Naive thymus-derived CD4-positive, alpha-beta T cell (primary cell): Measurements from ENCODE around the gene MYRF. TPM values are rescaled to one million over a fixed set of nuclear protein-coding genes. Genes with fewer than 3 reads are reported as not detected.

ENCODE experiments used
- ATAC-seq: fragments of 150-1000 bp; cut with Tn5 transposase; 2 replicates; pipeline ENCODE4 v1.10.0; 2021; ENCODE audit warnings: mild to moderate bottlenecking, moderate library complexity
- CTCF ChIA-PET: fragments of 350-600 bp; sonication (Branson Sonifier 250); formaldehyde crosslinking; loops from one replicate; lab custom pipeline; 2021; ENCODE audit warnings: antibody characterized with exemption; lab: Charles Lee
- POLR2A ChIA-PET: fragments of 350-600 bp; sonication (Branson Sonifier 250); formaldehyde crosslinking; loops from one replicate; lab custom pipeline; 2021; ENCODE audit warnings: antibody characterized with exemption, inconsistent platforms; lab: Charles Lee
- DNase-seq, 9 donors: peaks; one replicate each; pipeline versions ENCODE4 v3.0.0 to v3.0.0-alpha.2; 2020 to 2022; ENCODE audit warnings: mixed read lengths in 1 of 9
- H3K27ac ChIP-seq: one replicate; pipeline ENCODE4 v1.7.0; 2013; ENCODE audit warnings: mild to moderate bottlenecking, low read depth, low read length, moderate library complexity
- H3K27me3 ChIP-seq, 2 donors: one replicate each; pipeline ENCODE4 v1.7.0; 2013; ENCODE audit warnings: low read length in 2 of 2, mild to moderate bottlenecking in 2 of 2, moderate library complexity in 2 of 2; ENCODE audit not compliant: control insufficient read depth in 2 of 2, insufficient read depth in 2 of 2
- H3K36me3 ChIP-seq, 3 experiments: 1 replicate in 2 of 3; 2 replicates in 1 of 3; pipeline ENCODE4 v1.7.0; 2013; ENCODE audit warnings: low read length in 3 of 3, mild to moderate bottlenecking in 3 of 3, moderate library complexity in 1 of 3; ENCODE audit not compliant: insufficient read depth in 3 of 3, control insufficient read depth in 2 of 3
- H3K4me1 ChIP-seq, 2 donors: one replicate each; pipeline ENCODE4 v1.7.0; 2013; ENCODE audit warnings: low read length in 2 of 2, mild to moderate bottlenecking in 2 of 2, moderate library complexity in 1 of 2; ENCODE audit not compliant: control insufficient read depth in 2 of 2, insufficient read depth in 2 of 2
- H3K4me3 ChIP-seq: 2 replicates; pipeline ENCODE4 v1.7.0; 2013; ENCODE audit warnings: mild to moderate bottlenecking, low read length
- H3K9me3 ChIP-seq, 3 experiments: 1 replicate in 2 of 3; 2 replicates in 1 of 3; pipeline ENCODE4 v1.7.0; 2013; ENCODE audit warnings: low read length in 3 of 3; ENCODE audit not compliant: control insufficient read depth in 2 of 3
- H3K27ac Mint-ChIP-seq, 9 donors: one replicate each; pipeline ENCODE4 v1.8.0; 2020 to 2022; ENCODE audit warnings: mixed read lengths in 9 of 9, mild to moderate bottlenecking in 8 of 9, moderate library complexity in 5 of 9, inconsistent platforms in 2 of 9
- H3K27me3 Mint-ChIP-seq, 5 donors: one replicate each; pipeline ENCODE4 v1.8.0; 2021 to 2022; ENCODE audit warnings: mixed read lengths in 5 of 5, mild to moderate bottlenecking in 1 of 5
- H3K36me3 Mint-ChIP-seq, 5 donors: one replicate each; pipeline ENCODE4 v1.8.0; 2020 to 2022; ENCODE audit warnings: mixed read lengths in 5 of 5, mild to moderate bottlenecking in 3 of 5, inconsistent platforms in 1 of 5
- H3K4me1 Mint-ChIP-seq, 7 donors: one replicate each; pipeline ENCODE4 v1.8.0; 2020 to 2022; ENCODE audit warnings: mixed read lengths in 7 of 7, mild to moderate bottlenecking in 3 of 7, inconsistent platforms in 1 of 7
- H3K4me3 Mint-ChIP-seq, 10 donors: one replicate each; pipeline ENCODE4 v1.8.0; 2020 to 2022; ENCODE audit warnings: mild to moderate bottlenecking in 10 of 10, mixed read lengths in 10 of 10, moderate library complexity in 6 of 10, inconsistent platforms in 2 of 10
- H3K9me3 Mint-ChIP-seq, 11 donors: one replicate each; pipeline ENCODE4 v1.8.0; 2020 to 2022; ENCODE audit warnings: mixed read lengths in 11 of 11, mild to moderate bottlenecking in 4 of 11, inconsistent platforms in 1 of 11, moderate library complexity in 1 of 11
- intact Hi-C, 2 donors: fragments of 100-400 bp; cut with micrococcal nuclease; formaldehyde crosslinking; loops; one replicate each; pipeline ENCODE4 v1.15.1; 2023
- polyA plus RNA-seq, 2 donors: library from polyadenylated mRNA; unstranded; fragments of 300-500 nt; fragmentation: Illumina TruSeq; gene quantifications; one replicate each; pipeline ENCODE4 v1.2.3, GENCODE V29; 2021
- total RNA-seq, 6 experiments: library from RNA in 5 of 6; stranded (reverse) in 5 of 6; gene quantifications; 1 replicate in 5 of 6; 2 replicates in 1 of 6; pipeline ENCODE4 v1.2.3 and lab custom pipeline; 2021 to 2026

Gene MYRF
- total and polyA plus RNA-seq, 7 experiments from 2014 or later, result 0.19 to 1.5 (median 0.36) TPM; not detected in 1

- POLR2A ChIA-PET, result interaction anchor here (1.1 kb wide), 1 partner anchor 329 kb away, joined by 3 read pairs; no protein-coding TSS in a partner anchor
- no peaks in the 10 kb centered on the region for H3K9me3 ChIP-seq
- Mint-ChIP-seq H3K9me3 (no peaks in the 10 kb centered on the region), H3K4me3 (peak overlapping the region; percentile 39 to 99 (median 94)), H3K27ac (peak overlapping the region in 7 of 9 donors; percentile 22 to 100 (median 89)), H3K36me3 (peaks cover 0 to 26% (median 6%) of the 10 kb centered on the region in 5 donors), H3K4me1 (peaks cover 14 to 63% (median 34%) of the 10 kb centered on the region in 7 donors), H3K27me3 (no peaks in the 10 kb centered on the region)
- ATAC-seq (no peak), DNase-seq (no peak)
- intact Hi-C loops, result loop anchor here (2.0 to 5.0 kb wide), 5 partner anchors 47 to 933 kb away; partner anchors contain the start of genes FADS3 (in 1 of the 2), FTH1 (in 1 of the 2), HNRNPUL2 (in 1 of the 2) and PRPF19 (in 1 of the 2)
- no peaks in the 10 kb centered on the region for H3K27me3 ChIP-seq
- H3K27ac ChIP-seq, result no peak overlapping the region
- CTCF ChIA-PET, result interaction anchor here (1.3 kb wide), 1 partner anchor 154 kb away, joined by 3 read pairs; no protein-coding TSS in a partner anchor
- H3K4me3 ChIP-seq, result no peak overlapping the region
- peaks cover 0 to 24% (median 8%) of the 10 kb centered on the region in 3 experiments for H3K36me3 ChIP-seq
- peaks cover 9 to 14% of the 10 kb centered on the region in 2 donors for H3K4me1 ChIP-seq
Observed at GRCh38 chr11:61793829-61794204, 41.4 kb downstream of the MYRF start.

DNA sequence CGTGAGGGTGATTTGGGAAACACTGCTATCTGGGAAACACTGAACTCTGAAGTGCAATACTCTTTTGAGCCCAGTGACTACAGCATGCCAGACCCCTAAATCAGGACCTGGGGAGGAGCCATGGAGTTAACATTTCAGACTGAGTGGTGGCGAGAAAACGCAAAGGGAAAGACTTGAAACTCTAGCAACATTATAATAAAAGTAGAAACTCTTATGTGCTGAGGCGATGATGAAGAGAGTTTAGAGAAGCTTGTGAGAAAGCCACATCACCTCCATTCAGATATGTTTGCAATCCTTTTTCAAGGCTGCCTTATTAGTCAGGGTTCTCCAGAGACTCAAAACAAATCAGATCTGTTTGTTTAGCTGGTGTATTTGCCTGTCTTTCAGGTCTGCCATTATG lies 42.1 kb downstream of the MYRF start:
- Histone ChIP-seq H3K9me3 (no peaks in the 10 kb centered on the region), H3K36me3 (peaks cover 0 to 16% (median under 1%) of the 10 kb centered on the region in 3 experiments), H3K4me3 (no peak overlapping the region), H3K27ac (no peak overlapping the region), H3K27me3 (no peaks in the 10 kb centered on the region), H3K4me1 (peaks cover 9 to 14% of the 10 kb centered on the region in 2 donors)
- CTCF ChIA-PET, result interaction anchor here (5.1 kb wide), 1 partner anchor 287 kb away, joined by 66 read pairs; no protein-coding TSS in a partner anchor
- Mint-ChIP-seq H3K4me1 (peaks cover 14 to 67% (median 30%) of the 10 kb centered on the region in 7 donors), H3K27ac (peak overlapping the region in 1 of 9 donors; percentile 30), H3K9me3 (no peaks in the 10 kb centered on the region), H3K36me3 (peaks cover 0 to 21% (median 2%) of the 10 kb centered on the region in 5 donors), H3K4me3 (peak overlapping the region in 2 of 10 donors; percentile 52 to 95), H3K27me3 (no peaks in the 10 kb centered on the region)
- POLR2A ChIA-PET, result no interaction called here
- ATAC-seq (no peak), DNase-seq (no peak)
- intact Hi-C loops, result loop anchor here (5.0 kb wide), 2 partner anchors 47 to 173 kb away; partner anchors contain the start of gene FTH1 (in 1 of the 2)

GRCh38 chr11:61795459-61795858 lies 43.0 kb downstream of the MYRF start:
- intact Hi-C loops, result loop anchor here in 1 of 2 donors (5.0 kb wide), 1 partner anchor 517 kb away; no protein-coding TSS in a partner anchor
- Histone ChIP-seq H3K27ac (no peak overlapping the region), H3K9me3 (no peaks in the 10 kb centered on the region), H3K4me1 (peaks cover 9 to 14% of the 10 kb centered on the region in 2 donors), H3K36me3 (peaks cover 0 to 8% (median 0%) of the 10 kb centered on the region in 3 experiments), H3K27me3 (no peaks in the 10 kb centered on the region), H3K4me3 (no peak overlapping the region)
- DNase-seq (no peak), ATAC-seq (no peak)
- Mint-ChIP-seq H3K4me1 (peaks cover 14 to 61% (median 27%) of the 10 kb centered on the region in 7 donors), H3K9me3 (no peaks in the 10 kb centered on the region), H3K36me3 (peaks cover 0 to 15% (median 3%) of the 10 kb centered on the region in 5 donors), H3K4me3 (peak overlapping the region in 3 of 10 donors; percentile 42 to 52 (median 46)), H3K27ac (peak overlapping the region in 1 of 9 donors; percentile 38), H3K27me3 (no peaks in the 10 kb centered on the region)
- ChIA-PET CTCF (interaction anchor here (0.6 to 5.1 kb wide), 4 partner anchors 11 to 421 kb away, joined by 3 to 66 read pairs (median 26); no protein-coding TSS in a partner anchor), POLR2A (no interaction called here)

GRCh38 chr11:61795876-61796526 lies 43.6 kb downstream of the MYRF start:
- intact Hi-C loops, result loop anchor here (2.0 to 5.0 kb wide), 4 partner anchors 103 to 516 kb away; partner anchors contain the start of gene SCGB2A1 (in 1 of the 2)
- H3K27ac Mint-ChIP-seq, result no peak overlapping the region
- POLR2A ChIA-PET, result no interaction called here

DNA sequence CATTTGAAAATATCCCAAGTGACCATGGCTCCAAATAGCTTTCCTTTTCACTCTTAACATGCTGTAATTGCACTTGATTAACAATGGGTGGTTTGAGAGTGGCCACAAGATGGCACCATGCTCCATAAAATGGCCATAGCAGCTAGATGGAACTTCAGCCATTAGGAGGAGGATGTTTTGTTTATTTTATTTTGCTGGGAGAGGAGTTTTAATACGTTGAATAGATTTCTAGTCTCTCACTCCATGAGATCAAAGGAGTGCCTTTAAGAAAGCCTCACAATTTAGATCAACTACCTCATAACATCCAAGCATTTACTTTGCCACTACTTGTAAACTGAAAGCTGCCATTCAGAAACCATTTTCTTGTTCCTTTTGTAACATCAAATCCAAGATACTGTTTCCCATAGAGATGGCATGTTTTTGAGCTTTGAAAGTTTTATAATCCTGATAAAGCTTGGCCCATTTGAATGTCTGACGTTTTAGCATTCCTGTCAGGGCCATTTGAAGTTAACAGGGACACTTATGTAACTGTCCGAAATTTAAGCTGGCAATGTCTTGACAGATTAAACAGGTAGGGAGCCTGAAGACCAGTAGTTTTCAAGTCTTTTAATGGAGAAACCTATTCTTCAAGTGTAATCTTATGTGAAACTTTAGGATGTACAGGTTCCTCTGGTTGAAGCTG lies 45.0 kb downstream of the MYRF start:
- H3K36me3 ChIP-seq, result peaks cover 0 to 8% (median 0%) of the 10 kb centered on the region in 3 experiments
- ChIA-PET POLR2A (interaction anchor here (0.6 to 1.7 kb wide), 7 partner anchors 15 to 315 kb away, joined by 3 to 10 read pairs (median 4); partner anchors contain the start of gene FTH1), CTCF (interaction anchor here (0.5 to 5.1 kb wide), 26 partner anchors 8 to 1875 kb away, joined by 3 to 66 read pairs (median 4); partner anchors contain the start of genes FADS1 and SDHAF2)
- peaks cover 0 to 13% (median 3%) of the 10 kb centered on the region in 5 donors for H3K36me3 Mint-ChIP-seq
- intact Hi-C loops, result loop anchor here (1.0 to 5.0 kb wide), 16 partner anchors 19 to 528 kb away; partner anchors contain the start of genes FADS3 (in 1 of the 2) and SCGB2A1 (in 1 of the 2)
- no peak overlapping the region for H3K27ac ChIP-seq
- ATAC-seq, result peak; percentile 44
- peak overlapping the region in 4 of 9 donors; percentile 0 to 23 (median 10) for H3K27ac Mint-ChIP-seq
- no peaks in the 10 kb centered on the region for H3K9me3 ChIP-seq
- H3K4me3 Mint-ChIP-seq, result no peak overlapping the region
- peaks cover 0 to 4% of the 10 kb centered on the region in 2 donors for H3K4me1 ChIP-seq
- H3K4me1 Mint-ChIP-seq, result peaks cover 6 to 52% (median 15%) of the 10 kb centered on the region in 7 donors
- no peaks in the 10 kb centered on the region for H3K27me3 ChIP-seq
- peak in 8 of 9 donors; percentile 52 to 78 (median 64) for DNase-seq
- H3K4me3 ChIP-seq, result no peak overlapping the region
- no peaks in the 10 kb centered on the region for H3K9me3 Mint-ChIP-seq
- H3K27me3 Mint-ChIP-seq, result no peaks in the 10 kb centered on the region

More at GRCh38 chr11:61795876-61796526, 43.6 kb downstream of the MYRF start:
- H3K9me3 ChIP-seq, result no peaks in the 10 kb centered on the region
- Mint-ChIP-seq H3K4me3 (no peak overlapping the region), H3K27me3 (no peaks in the 10 kb centered on the region), H3K9me3 (no peaks in the 10 kb centered on the region), H3K4me1 (peaks cover 14 to 60% (median 23%) of the 10 kb centered on the region in 7 donors), H3K36me3 (peaks cover 0 to 15% (median 3%) of the 10 kb centered on the region in 5 donors)
- DNase-seq (no peak), ATAC-seq (no peak)
- no peak overlapping the region for H3K27ac ChIP-seq
- H3K27me3 ChIP-seq, result no peaks in the 10 kb centered on the region
- peaks cover 9 to 14% of the 10 kb centered on the region in 2 donors for H3K4me1 ChIP-seq
- peaks cover 0 to 8% (median 0%) of the 10 kb centered on the region in 3 experiments for H3K36me3 ChIP-seq
- H3K4me3 ChIP-seq, result no peak overlapping the region
- CTCF ChIA-PET, result interaction anchor here (0.6 to 5.1 kb wide), 8 partner anchors 8 to 422 kb away, joined by 3 to 66 read pairs (median 5); partner anchors contain the start of gene FADS1
